Measurements from ENCODE around the gene XPNPEP1.

XPNPEP1 gene

DNA sequence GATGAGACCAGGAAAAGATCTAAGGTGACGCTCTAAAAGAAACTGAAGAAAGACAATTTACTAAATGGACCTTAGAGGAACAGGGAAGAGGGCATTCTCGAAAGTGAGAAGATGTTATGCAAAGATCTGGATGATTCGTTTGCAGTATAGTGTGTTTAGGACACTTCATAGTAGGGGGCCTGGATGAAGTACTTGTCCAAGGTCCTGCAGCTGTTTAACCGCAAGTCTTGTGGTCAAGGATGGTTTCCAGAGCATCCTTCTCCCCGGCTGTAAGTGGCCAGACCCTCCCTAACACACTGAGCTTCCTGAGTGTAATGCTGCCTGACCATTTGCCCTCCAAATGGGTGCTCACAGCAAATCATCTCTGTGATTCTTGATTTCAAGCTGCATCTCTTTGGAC lies 101.6 kb downstream of the XPNPEP1 start:
- TF ChIP-seq, protein P1, sequence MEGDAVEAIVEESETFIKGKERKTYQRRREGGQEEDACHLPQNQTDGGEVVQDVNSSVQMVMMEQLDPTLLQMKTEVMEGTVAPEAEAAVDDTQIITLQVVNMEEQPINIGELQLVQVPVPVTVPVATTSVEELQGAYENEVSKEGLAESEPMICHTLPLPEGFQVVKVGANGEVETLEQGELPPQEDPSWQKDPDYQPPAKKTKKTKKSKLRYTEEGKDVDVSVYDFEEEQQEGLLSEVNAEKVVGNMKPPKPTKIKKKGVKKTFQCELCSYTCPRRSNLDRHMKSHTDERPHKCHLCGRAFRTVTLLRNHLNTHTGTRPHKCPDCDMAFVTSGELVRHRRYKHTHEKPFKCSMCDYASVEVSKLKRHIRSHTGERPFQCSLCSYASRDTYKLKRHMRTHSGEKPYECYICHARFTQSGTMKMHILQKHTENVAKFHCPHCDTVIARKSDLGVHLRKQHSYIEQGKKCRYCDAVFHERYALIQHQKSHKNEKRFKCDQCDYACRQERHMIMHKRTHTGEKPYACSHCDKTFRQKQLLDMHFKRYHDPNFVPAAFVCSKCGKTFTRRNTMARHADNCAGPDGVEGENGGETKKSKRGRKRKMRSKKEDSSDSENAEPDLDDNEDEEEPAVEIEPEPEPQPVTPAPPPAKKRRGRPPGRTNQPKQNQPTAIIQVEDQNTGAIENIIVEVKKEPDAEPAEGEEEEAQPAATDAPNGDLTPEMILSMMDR (IDR thresholded peaks at IDR 0.05; ENCODE audit: low read depth, low read length), result no peak

DNA sequence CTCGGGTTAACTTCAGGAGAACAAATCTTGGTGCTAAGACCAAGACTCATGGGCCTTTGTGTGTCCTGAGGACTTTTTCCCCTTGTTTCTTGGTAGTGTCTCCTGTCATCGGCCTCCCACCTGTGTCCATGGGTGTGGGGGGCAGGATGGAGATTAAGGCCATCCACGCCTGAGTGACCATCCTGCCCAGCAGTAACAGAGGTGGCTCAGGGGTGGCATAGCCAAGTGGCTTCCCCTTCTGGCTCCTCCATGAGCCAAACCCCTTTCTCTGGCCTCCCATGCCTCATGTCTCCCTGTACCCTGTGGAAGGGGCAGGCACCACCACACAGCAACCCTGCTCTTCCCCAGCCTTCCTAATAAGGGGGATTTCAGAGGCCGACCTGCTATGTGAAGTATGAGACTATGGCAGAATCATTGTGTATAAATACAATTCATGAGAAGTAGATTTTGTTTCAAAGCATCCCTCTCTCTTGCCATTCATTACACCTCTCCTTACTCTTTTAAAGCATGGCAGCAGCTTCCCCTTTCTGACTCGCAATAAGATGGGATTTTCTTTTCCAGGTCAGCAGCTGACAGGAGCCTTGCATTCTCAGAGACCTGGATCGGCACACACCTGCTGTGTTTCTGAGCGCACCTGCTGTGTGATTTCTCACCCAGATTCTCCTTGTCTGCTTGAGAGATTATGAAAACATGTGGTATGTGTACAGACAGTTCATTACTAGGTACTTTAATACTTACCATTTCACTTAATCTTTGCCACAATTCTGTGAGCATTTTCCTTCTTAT lies 102.5 kb downstream of the XPNPEP1 start:
- no peaks in the 10 kb centered on the region for H3K27me3 ChIP-seq
- TF ChIP-seq, protein P1 (IDR thresholded peaks at IDR 0.05; ENCODE audit: low read depth, low read length), result no peak
- no peaks in the 10 kb centered on the region for H3K9me3 ChIP-seq
- DNase-seq, result no peak
- no peaks in the 10 kb centered on the region for H3K4me1 ChIP-seq
- no peaks in the 10 kb centered on the region for H3K36me3 ChIP-seq
- H3K4me3 ChIP-seq (ENCODE audit: low read depth, low read length), result no peak overlapping the region

More for the DNA sequence above, 101.6 kb downstream of the XPNPEP1 start:
- no peak overlapping the region for H3K4me3 ChIP-seq (ENCODE audit: low read depth, low read length)
- no peaks in the 10 kb centered on the region for H3K9me3 ChIP-seq
- H3K27me3 ChIP-seq, result no peaks in the 10 kb centered on the region
- H3K4me1 ChIP-seq, result no peaks in the 10 kb centered on the region
- no peak for DNase-seq
- no peaks in the 10 kb centered on the region for H3K36me3 ChIP-seq

DNA sequence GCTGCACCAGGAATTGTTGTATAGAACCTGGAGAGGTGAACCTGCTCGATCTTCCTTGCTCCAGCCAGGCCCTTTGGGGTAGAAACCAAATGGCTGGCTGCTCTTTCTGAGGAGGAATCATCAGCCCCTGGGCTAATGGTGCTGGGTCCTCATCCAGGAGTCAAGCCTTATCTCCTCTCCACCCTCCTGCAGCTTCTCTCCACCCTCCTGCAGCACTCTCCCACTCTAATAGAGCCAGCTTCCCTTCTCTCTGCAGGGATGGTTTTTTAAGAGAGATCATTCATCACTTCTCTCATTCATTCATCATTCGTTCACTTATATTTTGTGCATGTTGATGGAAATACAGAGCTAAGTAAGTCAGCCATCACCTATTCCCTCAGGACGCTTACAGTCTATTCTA lies 103.5 kb downstream of the XPNPEP1 start:
- Histone ChIP-seq H3K4me1 (no peaks in the 10 kb centered on the region), H3K27me3 (no peaks in the 10 kb centered on the region), H3K36me3 (no peaks in the 10 kb centered on the region), H3K4me3 (ENCODE audit: low read depth, low read length) (no peak overlapping the region), H3K9me3 (no peaks in the 10 kb centered on the region)
- no peak for DNase-seq
- TF ChIP-seq, protein P1 (IDR thresholded peaks at IDR 0.05; ENCODE audit: low read depth, low read length), result no peak
